MV-4-11 (cell line): ENCODE results near the gene NT5C3B.
"Not testable (repeated sequence)": the region's sequence is repeated elsewhere in the genome, so short reads cannot be mapped to it uniquely, and the experiment has no call there.

ENCODE experiments used
- DNase-seq: peaks from one replicate; lab custom pipeline; 2025; lab: John Stamatoyannopoulos, UW

Gene NT5C3B

GRCh38 chr17:41835800-41836549 is at the start of gene NT5C3B:
NT5C3B (minus strand) TSS chr17:41836232; CDS start chr17:41836193, 39 bp downstream.
- no peak for DNase-seq

GRCh38 chr17:41885733-41886132 is 49.7 kb upstream of the NT5C3B start:
- no peak for DNase-seq

GRCh38 chr17:41882756-41883155 is 46.7 kb upstream of the NT5C3B start:
- no peak for DNase-seq

GRCh38 chr17:41880130-41880529 is 44.1 kb upstream of the NT5C3B start:
- DNase-seq, result no peak

GRCh38 chr17:41874293-41874670 is 38.2 kb upstream of the NT5C3B start:
- not testable (repeated sequence) for DNase-seq

- no peak for DNase-seq
Observed at GRCh38 chr17:41873559-41874292, 37.7 kb upstream of the NT5C3B start.

GRCh38 chr17:41871789-41872188 is 35.8 kb upstream of the NT5C3B start:
- no peak for DNase-seq

- DNase-seq, result no peak
Observed at GRCh38 chr17:41870627-41871026, 34.6 kb upstream of the NT5C3B start.

- no peak for DNase-seq
Observed at GRCh38 chr17:41870097-41870496, 34.1 kb upstream of the NT5C3B start.

GRCh38 chr17:41869426-41869825 is 33.4 kb upstream of the NT5C3B start:
- DNase-seq, result no peak

GRCh38 chr17:41868568-41868967 is 32.5 kb upstream of the NT5C3B start:
- DNase-seq, result no peak

- no peak for DNase-seq
Observed at GRCh38 chr17:41865596-41865893, 29.5 kb upstream of the NT5C3B start.

- DNase-seq, result peak; percentile 80
Observed at GRCh38 chr17:41864836-41865595, 29.0 kb upstream of the NT5C3B start, which contains the start of gene KLHL11. KLHL11 (minus strand) TSS chr17:41865423; CDS start chr17:41865370, 53 bp downstream.

- DNase-seq, result no peak
Observed at GRCh38 chr17:41864498-41864835, 28.4 kb upstream of the NT5C3B start.

- DNase-seq, result peak; percentile 21
Observed at GRCh38 chr17:41863074-41863848, 27.2 kb upstream of the NT5C3B start.

- no peak for DNase-seq
Observed at GRCh38 chr17:41860254-41860931, 24.4 kb upstream of the NT5C3B start.

GRCh38 chr17:41851382-41851781 is 15.3 kb upstream of the NT5C3B start:
- DNase-seq, result not testable (repeated sequence)

GRCh38 chr17:41849251-41849990 is 13.4 kb upstream of the NT5C3B start:
- no peak for DNase-seq

- no peak for DNase-seq
Observed at GRCh38 chr17:41848788-41849187, 12.8 kb upstream of the NT5C3B start.

- DNase-seq, result no peak
Observed at GRCh38 chr17:41844971-41845370, 8.9 kb upstream of the NT5C3B start.

- not testable (repeated sequence) for DNase-seq
Observed at GRCh38 chr17:41840781-41841180, 4.7 kb upstream of the NT5C3B start.
